Hepatocyte (in vitro differentiated cells): ENCODE results near the gene GRIK2. TPM values are rescaled to one million over a fixed set of nuclear protein-coding genes. Genes with fewer than 3 reads are reported as not detected.

Experiments
- DNase-seq: peaks from one replicate; pipeline ENCODE4 v3.0.0-alpha.2; 2016; ENCODE audit warnings: low spot score
- H2AFZ ChIP-seq: fragments of 200-600 bp; sonication (generic); 2 replicates; pipeline ENCODE4 v1.6.0; 2016; ENCODE audit warnings: antibody characterized with exemption, mild to moderate bottlenecking
- H3K27ac ChIP-seq: fragments of 200-600 bp; sonication (generic); 2 replicates; pipeline ENCODE4 v1.5.1; 2016; ENCODE audit warnings: mild to moderate bottlenecking
- H3K27me3 ChIP-seq: fragments of 200-600 bp; sonication (generic); 2 replicates; pipeline ENCODE4 v1.6.1; 2016
- H3K36me3 ChIP-seq: fragments of 200-600 bp; sonication (generic); replicated peaks from 2 replicates; pipeline ENCODE4 v1.5.1; 2016; ENCODE audit warnings: low read depth; ENCODE audit not compliant: insufficient read depth
- H3K4me1 ChIP-seq: fragments of 200-600 bp; sonication (generic); 2 replicates; pipeline ENCODE4 v1.5.1; 2016; ENCODE audit warnings: mild to moderate bottlenecking, moderate library complexity; ENCODE audit not compliant: insufficient read depth
- H3K4me2 ChIP-seq: fragments of 200-600 bp; sonication (generic); 2 replicates; pipeline ENCODE4 v1.6.0; 2016
- H3K4me3 ChIP-seq: fragments of 200-600 bp; sonication (generic); 2 replicates; pipeline ENCODE4 v1.5.1; 2016; ENCODE audit warnings: mild to moderate bottlenecking
- H3K79me2 ChIP-seq: fragments of 200-600 bp; sonication (generic); 2 replicates; pipeline ENCODE4 v1.6.0; 2017; ENCODE audit warnings: mild to moderate bottlenecking
- H3K9me2 ChIP-seq: fragments of 200-600 bp; sonication (generic); replicated peaks from 2 replicates; pipeline ENCODE4 v1.6.0; 2017; ENCODE audit warnings: mild to moderate bottlenecking; ENCODE audit not compliant: insufficient read depth
- H3K9me3 ChIP-seq: fragments of 200-600 bp; sonication (generic); 2 replicates; pipeline ENCODE4 v1.5.1; 2016; ENCODE audit warnings: low read depth, mild to moderate bottlenecking
- H4K20me1 ChIP-seq: fragments of 200-600 bp; sonication (generic); 2 replicates; pipeline ENCODE4 v1.6.0; 2016; ENCODE audit warnings: mild to moderate bottlenecking; ENCODE audit not compliant: insufficient read depth, poor library complexity, severe bottlenecking
- EZH2 ChIP-seq: fragments of 200-600 bp; sonication (generic); IDR thresholded peaks from 2 replicates; pipeline ENCODE4 v1.6.1; 2016; ENCODE audit warnings: antibody characterized with exemption, mild to moderate bottlenecking, borderline replicate concordance
- EZH2phosphoT487 ChIP-seq: fragments of 200-600 bp; sonication (generic); IDR thresholded peaks from one replicate; pipeline ENCODE4 v1.6.1; 2018; ENCODE audit warnings: antibody characterized with exemption, mild to moderate bottlenecking, low read depth, moderate library complexity; ENCODE audit not compliant: unreplicated experiment, severe bottlenecking
- WGBS: methylation state at CpG from one replicate; pipeline ENCODE4 v1.1.6; 2016; ENCODE audit warnings: low lambda C conversion rate; ENCODE audit errors: missing lambda C conversion rate; 5-methylcytosine and 5-hydroxymethylcytosine counted together
- polyA plus RNA-seq: library from polyadenylated mRNA; unstranded; fragments of >200 nt; fragmentation: Nextera tagmentation; extraction: Ambion mirVana; gene quantifications from 2 replicates; pipeline ENCODE4 v1.2.1, GENCODE V29; 2016
- total RNA-seq: library from RNA; depleted of rRNA; stranded (reverse); fragments of >200 nt; gene quantifications from 2 replicates; pipeline ENCODE4 v1.2.3, GENCODE V29; 2014
- TF ChIP-seq, protein P1 (sequence below): fragments of 200-600 bp; sonication (generic); IDR thresholded peaks from 2 replicates; pipeline ENCODE4 v1.5.1; 2016; ENCODE audit warnings: antibody characterized with exemption, mild to moderate bottlenecking; ENCODE audit not compliant: poor library complexity

GRIK2 gene
- total and polyA plus RNA-seq, 2 experiments from 2014 or later, result 5.8 to 6.2 TPM

DNA sequence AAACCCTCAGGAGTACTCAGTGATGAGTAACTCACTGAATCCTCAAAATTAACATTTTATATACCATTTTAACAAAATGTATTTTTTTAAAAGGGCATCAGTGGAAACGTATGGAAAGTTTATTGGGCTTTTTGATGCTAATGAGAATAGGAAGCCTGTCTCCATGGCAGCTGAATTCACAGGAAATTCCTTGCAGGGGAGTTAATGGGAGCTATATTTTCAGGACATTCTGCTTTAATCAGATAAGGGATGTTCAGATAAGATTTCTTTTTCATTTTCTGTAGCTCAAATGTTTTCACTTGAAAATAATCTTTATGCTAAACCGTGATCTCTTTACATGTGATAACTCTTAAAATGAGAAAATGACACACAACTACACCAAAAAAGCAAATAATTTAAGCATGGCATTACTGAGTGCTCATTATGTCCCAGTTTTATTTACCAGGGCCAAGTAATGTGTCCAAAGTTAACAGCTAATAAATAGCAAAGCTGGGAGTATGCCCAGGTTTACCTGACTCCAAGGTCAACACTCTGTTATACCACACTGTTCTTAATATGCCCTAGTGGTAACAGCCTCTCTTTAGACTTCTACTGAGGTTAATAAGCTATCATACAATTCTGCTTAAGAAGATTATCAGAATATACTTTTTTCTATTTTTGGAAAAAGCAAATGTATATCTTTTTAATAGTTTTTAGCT lies 348.1 kb downstream of the GRIK2 start:
- WGBS, result 32% methylated on average over 2 of the region's 2 CpGs

DNA sequence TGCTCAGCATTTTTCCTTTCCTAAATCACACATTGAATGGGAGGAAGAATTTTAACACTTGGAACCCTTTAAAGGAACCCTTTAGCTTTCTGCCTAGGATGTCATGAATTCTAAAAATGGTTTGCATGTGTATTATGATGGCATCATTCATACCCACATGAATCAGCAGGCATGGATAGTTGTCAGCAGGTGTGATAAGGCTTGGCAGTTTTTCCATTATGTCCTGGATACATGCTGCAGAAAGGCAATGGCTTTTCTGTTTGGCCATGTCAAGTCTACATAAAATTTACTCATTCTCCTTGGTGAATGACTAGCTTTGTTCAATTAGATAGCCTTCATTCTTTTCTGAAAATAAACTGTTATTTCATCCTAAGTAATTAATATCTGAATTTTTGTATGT lies 353.7 kb downstream of the GRIK2 start:
- H3K79me2 ChIP-seq, result no peaks in the 10 kb centered on the region
- H3K4me3 ChIP-seq, result no peak overlapping the region
- no peak overlapping the region for H3K27ac ChIP-seq
- H4K20me1 ChIP-seq, result no peaks in the 10 kb centered on the region
- H3K9me3 ChIP-seq, result no peaks in the 10 kb centered on the region
- no peaks in the 10 kb centered on the region for H3K4me1 ChIP-seq
- no peak overlapping the region for H3K4me2 ChIP-seq
- TF ChIP-seq EZH2, result no peak
- TF ChIP-seq, protein P1, sequence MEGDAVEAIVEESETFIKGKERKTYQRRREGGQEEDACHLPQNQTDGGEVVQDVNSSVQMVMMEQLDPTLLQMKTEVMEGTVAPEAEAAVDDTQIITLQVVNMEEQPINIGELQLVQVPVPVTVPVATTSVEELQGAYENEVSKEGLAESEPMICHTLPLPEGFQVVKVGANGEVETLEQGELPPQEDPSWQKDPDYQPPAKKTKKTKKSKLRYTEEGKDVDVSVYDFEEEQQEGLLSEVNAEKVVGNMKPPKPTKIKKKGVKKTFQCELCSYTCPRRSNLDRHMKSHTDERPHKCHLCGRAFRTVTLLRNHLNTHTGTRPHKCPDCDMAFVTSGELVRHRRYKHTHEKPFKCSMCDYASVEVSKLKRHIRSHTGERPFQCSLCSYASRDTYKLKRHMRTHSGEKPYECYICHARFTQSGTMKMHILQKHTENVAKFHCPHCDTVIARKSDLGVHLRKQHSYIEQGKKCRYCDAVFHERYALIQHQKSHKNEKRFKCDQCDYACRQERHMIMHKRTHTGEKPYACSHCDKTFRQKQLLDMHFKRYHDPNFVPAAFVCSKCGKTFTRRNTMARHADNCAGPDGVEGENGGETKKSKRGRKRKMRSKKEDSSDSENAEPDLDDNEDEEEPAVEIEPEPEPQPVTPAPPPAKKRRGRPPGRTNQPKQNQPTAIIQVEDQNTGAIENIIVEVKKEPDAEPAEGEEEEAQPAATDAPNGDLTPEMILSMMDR, result no peak
- H3K9me2 ChIP-seq, result no peaks in the 10 kb centered on the region
- no peaks in the 10 kb centered on the region for H3K36me3 ChIP-seq
- no peak overlapping the region for H2AFZ ChIP-seq
- H3K27me3 ChIP-seq, result no peaks in the 10 kb centered on the region
- no peak for DNase-seq

More for the DNA sequence above, 348.1 kb downstream of the GRIK2 start:
- no peaks in the 10 kb centered on the region for H4K20me1 ChIP-seq
- no peak overlapping the region for H3K4me2 ChIP-seq
- H3K36me3 ChIP-seq, result no peaks in the 10 kb centered on the region
- H2AFZ ChIP-seq, result no peak overlapping the region
- DNase-seq, result no peak
- no peaks in the 10 kb centered on the region for H3K27me3 ChIP-seq
- H3K9me3 ChIP-seq, result peaks cover 4% of the 10 kb centered on the region
- TF ChIP-seq, protein P1, result no peak
- no peak for TF ChIP-seq EZH2
- TF ChIP-seq EZH2phosphoT487, result no peak
- no peaks in the 10 kb centered on the region for H3K9me2 ChIP-seq
- no peaks in the 10 kb centered on the region for H3K79me2 ChIP-seq
- H3K4me3 ChIP-seq, result no peak overlapping the region
- no peak overlapping the region for H3K27ac ChIP-seq
- H3K4me1 ChIP-seq, result no peaks in the 10 kb centered on the region

DNA sequence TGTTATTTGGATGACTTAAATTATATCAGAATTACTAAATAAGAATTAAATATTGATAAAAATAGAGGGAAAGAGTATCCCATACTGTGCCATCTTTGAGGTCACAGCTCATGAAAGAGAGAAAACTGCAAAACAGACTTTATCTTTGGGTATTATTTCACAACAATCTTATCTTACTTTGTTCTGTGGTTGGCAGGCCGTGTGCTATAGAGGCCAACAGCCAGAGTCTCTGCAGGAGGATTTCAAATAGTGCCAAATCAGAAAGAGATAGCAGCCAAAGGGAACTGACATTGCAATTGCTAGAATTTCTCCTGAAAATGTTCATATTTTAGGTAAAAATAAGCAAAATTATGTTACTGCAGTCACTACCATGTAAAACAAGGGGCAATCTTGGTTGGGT lies 354.2 kb downstream of the GRIK2 start:
- Histone ChIP-seq H3K4me2 (no peak overlapping the region), H3K36me3 (no peaks in the 10 kb centered on the region), H3K4me1 (no peaks in the 10 kb centered on the region), H3K27me3 (no peaks in the 10 kb centered on the region), H3K27ac (no peak overlapping the region), H3K79me2 (no peaks in the 10 kb centered on the region), H2AFZ (no peak overlapping the region), H3K9me2 (no peaks in the 10 kb centered on the region), H4K20me1 (no peaks in the 10 kb centered on the region), H3K4me3 (no peak overlapping the region), H3K9me3 (no peaks in the 10 kb centered on the region)
- DNase-seq, result no peak
- TF ChIP-seq EZH2phosphoT487 (no peak), EZH2 (no peak)
- WGBS, result 27% methylated on average over 1 of the region's 1 CpG

DNA sequence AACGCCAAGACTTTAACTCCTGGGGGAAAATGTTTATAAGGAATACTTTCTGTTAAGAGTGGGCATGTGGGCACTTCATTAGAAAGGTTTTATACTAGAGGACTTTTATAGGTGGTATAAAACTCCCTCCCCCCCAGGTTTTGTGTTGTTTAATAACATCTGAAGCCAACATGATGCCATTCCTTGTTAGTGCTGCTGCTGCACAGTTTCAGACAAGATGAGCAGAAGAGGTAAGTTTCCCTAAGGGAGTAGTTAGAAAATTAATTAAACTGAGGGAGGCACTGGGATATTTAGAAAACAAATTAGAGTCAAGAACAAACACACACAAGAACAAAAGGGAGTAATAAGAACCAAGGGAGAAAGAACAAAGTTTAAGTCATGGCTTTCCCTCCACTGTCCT lies 362.4 kb downstream of the GRIK2 start:
- Histone ChIP-seq H3K4me1 (no peaks in the 10 kb centered on the region), H4K20me1 (no peaks in the 10 kb centered on the region), H3K27ac (no peak overlapping the region), H3K36me3 (no peaks in the 10 kb centered on the region), H3K9me3 (no peaks in the 10 kb centered on the region), H3K27me3 (no peaks in the 10 kb centered on the region), H2AFZ (no peak overlapping the region), H3K79me2 (no peaks in the 10 kb centered on the region), H3K4me2 (no peak overlapping the region), H3K9me2 (no peaks in the 10 kb centered on the region), H3K4me3 (no peak overlapping the region)
- WGBS, result 65% methylated on average over 1 of the region's 1 CpG
- DNase-seq, result no peak
- TF ChIP-seq, protein P1, result no peak
- TF ChIP-seq EZH2phosphoT487 (no peak), EZH2 (no peak)
